HG02970 (cell line): Measurements from ENCODE around the gene CERK.
A peak's percentile ranks its signal among the peaks of the same experiment; 100 is the strongest.

Experiments
- ATAC-seq: cut with Tn5 transposase; IDR thresholded peaks from one replicate; pipeline ENCODE4 v1.9.1; 2021; ENCODE audit warnings: mild to moderate bottlenecking, moderate library complexity, moderate number of reproducible peaks; ENCODE audit not compliant: unreplicated experiment, low FRiP score

The CERK gene

DNA sequence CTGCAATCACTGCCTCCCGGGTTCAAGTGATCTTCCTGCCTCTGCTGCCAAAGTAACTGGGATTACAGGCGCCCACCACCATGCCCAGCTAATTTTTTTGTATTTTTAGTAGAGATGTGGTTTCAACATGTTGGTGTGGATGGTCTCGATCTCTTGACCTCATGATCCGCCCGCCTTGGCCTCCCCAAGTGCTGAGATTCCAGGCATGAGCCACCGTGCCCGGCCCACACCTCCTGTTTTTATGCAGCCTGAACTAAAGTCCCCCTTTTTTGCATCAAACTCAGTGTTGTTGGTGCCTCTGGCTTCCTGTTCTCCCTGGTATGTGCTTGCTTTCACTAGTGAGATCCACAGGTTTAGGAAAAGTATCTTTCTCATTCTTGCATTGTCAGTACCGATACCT, 28.6 kb upstream of the CERK start:
- ATAC-seq, result no peak

DNA sequence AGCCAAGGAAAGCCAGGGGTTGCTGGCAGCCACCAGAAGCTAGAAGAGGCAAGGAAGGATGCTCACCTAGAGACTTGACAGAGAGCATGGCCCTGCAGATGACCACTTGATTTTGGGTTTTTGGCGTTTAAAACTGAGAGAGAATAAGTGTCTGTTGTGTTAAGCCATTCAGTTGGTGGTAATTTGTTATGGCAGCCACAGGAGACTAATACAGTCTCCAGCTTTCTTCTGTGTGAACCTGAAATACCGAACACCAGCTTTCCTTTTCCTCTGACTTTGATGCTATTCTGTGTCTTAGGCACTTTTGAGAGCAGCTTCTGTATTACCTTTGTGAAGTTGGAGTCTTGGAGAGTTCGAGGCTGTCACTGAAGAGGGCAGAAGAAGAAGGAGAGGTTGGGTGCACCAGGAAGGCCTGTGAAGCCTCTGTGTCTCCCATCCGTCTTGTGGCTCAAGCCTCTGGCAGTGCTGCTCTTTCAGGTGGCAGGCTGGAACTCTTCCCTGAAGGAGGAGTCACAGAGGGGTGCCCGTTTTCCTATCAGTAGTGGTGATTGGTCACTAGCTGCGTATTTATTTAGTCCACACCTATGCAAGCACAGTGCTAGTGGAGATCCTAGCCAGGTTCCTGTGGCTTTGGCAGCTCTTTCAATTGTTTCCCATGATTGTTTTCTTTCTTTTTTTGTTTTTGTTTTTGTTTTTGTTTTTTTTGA, 26.9 kb upstream of the CERK start:
- ATAC-seq, result no peak

DNA sequence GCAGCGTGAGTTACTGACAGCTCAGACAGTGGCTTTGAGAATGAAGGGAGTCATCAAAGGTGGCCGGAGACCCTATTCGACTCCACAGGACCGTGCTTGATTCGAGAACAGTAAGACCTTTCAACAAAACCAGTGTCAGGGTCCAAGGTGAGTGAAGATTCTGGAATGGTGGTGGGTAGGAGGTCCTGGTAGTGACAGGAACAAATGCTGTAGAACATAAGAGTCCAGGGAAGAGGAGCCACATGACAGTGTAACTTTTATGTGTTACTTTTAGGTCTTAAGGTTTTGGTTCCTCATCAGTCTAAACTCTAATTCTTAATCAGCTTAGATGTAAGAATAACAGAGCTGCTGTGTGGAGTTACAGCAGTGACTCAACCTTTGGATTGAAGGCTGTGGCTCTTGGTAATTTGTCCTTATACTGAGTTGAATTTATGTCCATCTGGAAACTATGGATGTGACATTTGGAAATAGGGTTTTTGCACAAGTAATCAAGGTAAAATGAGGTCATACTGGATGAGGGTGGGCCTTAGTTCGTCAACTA, 26.2 kb upstream of the CERK start:
- no peak for ATAC-seq

GRCh38 chr22:46763051-46763705, 25.1 kb upstream of the CERK start:
- ATAC-seq, result no peak

DNA sequence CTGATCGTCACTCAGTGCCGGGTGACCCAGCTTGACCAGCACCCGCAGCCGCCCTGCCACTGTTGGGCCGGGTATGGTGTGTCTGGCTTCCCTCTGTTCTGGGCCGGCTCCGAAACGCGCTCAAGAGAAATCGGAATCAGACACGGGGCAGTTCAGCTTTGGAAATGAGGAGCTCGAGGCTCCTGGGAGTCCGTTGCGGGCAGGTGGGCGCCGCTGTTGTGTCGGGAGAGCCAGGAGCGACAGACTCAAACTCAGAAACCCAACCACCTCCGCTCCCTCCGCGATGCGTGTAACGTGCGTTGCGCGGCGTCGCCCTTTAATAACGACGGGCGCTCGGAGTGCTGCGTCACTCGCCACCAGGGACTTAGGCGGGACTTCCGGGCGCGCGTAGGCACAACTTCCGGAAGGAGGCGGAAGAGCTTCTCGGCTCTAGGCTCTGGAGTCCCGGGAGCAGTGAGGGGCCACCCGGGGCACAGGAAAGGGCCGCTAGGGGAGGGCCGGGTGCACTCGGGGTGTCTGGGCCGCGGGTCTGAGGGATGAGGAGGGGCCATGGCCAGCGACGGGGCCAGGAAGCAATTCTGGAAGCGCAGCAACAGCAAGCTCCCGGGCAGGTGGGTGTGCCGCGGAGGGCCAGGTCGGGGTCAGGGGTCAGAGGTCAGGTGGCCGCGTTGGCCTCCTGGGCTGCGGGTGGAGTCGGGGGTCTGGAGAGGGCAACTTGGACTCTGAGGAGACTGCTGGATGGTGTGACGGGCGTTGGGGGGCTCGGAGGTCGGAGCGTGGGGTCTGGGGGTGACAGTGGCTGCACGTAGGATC, 24.4 kb upstream of the CERK start, which contains the start of gene TBC1D22A:
Gene TBC1D22A, plus strand, starts transcription at position 413 of the 813 bp plus-strand sequence. Its CDS starts 137 bp downstream, at position 550.
- ATAC-seq, result peak; percentile 84

DNA sequence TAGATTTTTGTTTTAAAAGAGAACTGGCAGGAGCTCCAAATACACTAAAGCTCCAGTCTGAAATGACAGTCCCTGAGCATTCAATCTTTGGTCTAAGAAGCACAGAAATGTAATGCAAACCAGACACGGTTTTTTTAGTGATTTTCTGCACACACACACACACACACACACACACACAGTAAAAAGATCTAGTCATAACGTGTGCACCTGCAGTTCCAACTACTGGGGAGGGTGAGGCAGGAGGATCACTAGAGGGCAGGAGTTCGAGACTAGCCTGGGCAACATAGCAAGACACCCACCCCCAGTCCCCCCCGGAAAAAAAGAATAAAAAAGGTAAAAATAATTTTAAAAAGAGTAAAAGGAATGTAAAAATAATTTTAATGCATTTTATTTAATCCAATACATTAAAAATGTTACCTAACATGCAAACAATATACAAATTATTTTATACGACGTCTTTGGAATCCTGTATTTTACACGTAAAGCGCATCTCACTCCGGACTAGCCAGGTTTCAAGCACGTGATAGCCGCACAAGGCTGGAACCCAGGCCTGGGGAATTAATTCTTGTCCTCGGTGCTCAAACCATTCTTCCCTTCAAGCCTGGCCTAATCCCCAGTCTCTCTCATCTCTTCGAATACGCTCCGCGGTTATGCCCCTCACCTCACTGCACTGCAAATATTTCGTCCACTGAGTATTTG, 23.6 kb upstream of the CERK start:
- ATAC-seq, result no peak

- ATAC-seq, result no peak
Observed at GRCh38 chr22:46761017-46761416, 23.0 kb upstream of the CERK start.

- no peak for ATAC-seq
Observed at GRCh38 chr22:46758867-46759290, 20.8 kb upstream of the CERK start.

GRCh38 chr22:46758121-46758520, 20.1 kb upstream of the CERK start:
- ATAC-seq, result no peak

- no peak for ATAC-seq
Observed at GRCh38 chr22:46757104-46757503, 19.1 kb upstream of the CERK start.

GRCh38 chr22:46756097-46756496, 18.0 kb upstream of the CERK start:
- no peak for ATAC-seq

- ATAC-seq, result no peak
Observed at GRCh38 chr22:46755525-46755924, 17.5 kb upstream of the CERK start.

DNA sequence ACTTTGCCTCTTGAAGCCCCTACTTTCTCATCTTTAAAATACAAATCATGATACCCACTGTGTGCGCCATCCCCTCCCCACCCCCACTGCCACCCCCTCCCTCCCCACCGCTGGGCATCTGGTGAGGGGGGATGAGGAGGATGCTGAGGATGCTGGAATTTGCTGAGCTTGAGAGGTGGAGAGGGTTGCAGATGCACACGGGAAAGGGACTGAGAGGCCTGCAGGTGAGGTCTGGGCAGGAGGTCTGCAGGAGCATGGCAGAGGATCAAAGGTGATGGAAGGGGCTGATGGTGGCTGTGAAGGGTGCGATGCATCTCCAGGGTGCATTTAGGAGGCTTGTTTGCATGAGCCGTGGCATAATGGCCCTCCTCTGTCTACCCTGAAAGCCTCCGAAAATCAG, 16.8 kb upstream of the CERK start:
- ATAC-seq, result no peak

- ATAC-seq, result no peak
Observed at GRCh38 chr22:46754110-46754799, 16.2 kb upstream of the CERK start.

- no peak for ATAC-seq
Observed at GRCh38 chr22:46753761-46754109, 15.7 kb upstream of the CERK start.

DNA sequence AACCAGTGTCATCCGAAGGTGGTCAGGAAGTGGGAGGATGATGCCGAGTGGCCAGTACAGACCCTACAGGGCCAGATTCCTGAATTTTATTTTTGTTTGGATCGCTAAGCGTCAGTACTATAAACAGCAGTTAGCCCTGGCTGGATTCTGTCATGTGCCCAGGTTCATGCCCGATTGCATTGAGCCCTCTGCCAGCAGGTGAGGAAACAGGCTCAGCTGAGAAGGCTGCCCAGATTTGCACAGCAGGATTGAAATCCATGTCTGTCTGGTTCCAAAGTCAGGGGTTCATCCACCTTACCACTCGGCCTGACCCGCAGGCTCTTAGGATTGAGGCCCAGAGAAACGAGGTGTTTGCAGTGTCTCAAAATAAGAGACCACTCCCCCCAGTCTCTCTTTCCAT, 15.3 kb upstream of the CERK start:
- ATAC-seq, result no peak

- no peak for ATAC-seq
Observed at GRCh38 chr22:46752988-46753310, 14.9 kb upstream of the CERK start.

DNA sequence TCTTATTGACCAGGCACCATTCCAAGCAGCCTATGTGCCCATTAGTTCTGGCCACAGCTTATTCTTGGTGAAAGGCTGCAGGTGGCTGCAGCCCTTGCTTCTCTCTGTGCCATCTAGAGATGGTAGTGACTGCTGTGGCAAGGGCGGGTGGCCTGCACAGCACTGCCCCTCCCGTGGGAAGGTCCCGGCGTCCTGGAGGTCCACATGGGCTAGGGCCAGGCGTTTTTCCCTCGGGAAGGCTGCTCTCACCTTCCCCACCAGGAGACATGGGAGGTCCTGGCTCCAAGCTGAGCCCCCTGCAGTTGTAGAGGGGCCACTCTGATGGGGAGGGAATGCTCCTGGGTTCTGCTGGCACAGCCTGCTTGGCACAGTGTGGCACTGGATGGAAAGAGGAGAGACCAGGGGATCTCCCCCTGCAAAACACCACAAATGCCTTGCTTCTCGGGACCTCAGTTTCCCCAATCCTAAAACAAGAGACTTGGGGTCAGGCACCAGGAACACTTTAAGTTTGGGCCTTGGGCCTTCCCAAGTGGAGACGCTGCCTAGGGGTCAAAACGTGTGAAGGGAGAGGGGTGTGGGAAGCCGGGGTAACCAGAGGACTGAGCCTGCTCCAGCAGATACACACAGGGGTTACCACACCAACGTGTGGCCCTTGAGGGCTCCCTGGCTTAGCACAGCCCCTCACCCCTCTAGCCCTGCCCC, 14.4 kb upstream of the CERK start:
- ATAC-seq, result no peak

DNA sequence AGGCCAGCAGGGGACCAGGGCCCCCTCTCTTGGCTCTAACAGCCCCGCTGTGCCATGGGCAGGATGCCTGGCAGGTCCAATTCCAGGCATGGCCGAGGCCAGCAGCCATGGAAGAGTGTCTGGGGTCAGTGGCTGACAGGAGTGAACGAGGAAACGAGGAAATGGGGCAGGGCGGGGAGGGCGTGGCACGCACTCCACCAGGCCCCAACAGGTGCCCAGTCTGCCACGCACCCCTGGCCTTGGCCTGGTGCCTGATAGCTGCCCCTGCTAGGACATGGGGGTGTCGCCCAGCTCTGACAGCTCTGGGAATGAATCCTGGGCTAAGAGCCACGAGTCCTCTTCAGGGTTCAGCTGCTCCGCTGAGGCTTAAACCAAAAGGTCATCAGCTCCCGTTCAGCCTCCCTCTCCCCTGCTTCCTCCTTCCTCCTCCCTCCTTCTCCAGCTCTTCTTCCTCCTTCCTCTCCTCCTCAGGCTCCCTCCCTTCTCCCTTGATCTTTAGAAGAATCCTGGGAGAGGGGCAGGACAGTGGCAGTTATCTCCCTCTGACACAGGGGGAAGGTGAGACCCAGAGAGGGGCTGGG, 12.9 kb upstream of the CERK start:
- no peak for ATAC-seq
